ENCODE measurements around the gene BCL11A. TPM values are rescaled to one million over a fixed set of nuclear protein-coding genes. Genes with fewer than 3 reads are reported as not detected.

The BCL11A gene
- polyA plus RNA-seq, 5 donors = 19.4 to 29.9 (median 29.3) TPM

GRCh38 chr2:60408811-60409530, 144.5 kb downstream of the BCL11A start:
- no peak for DNase-seq

GRCh38 chr2:60408207-60408606, 145.2 kb downstream of the BCL11A start:
- DNase-seq = no peak

GRCh38 chr2:60407398-60407797, 146.1 kb downstream of the BCL11A start:
- DNase-seq = no peak

- DNase-seq = no peak
These were observed 147.3 kb downstream of the BCL11A start for GRCh38 chr2:60406192-60406591.

GRCh38 chr2:60405271-60405919, 148.1 kb downstream of the BCL11A start:
- no peak for DNase-seq

Other genes with a start within 250 kb of the BCL11A start
- gene PAPOLG, start 202.6 kb upstream of the BCL11A start, polyA plus RNA-seq (ENCODE audit: insufficient read depth in 1 of 5, insufficient read length in 5 of 5, low replicate concordance in 1 of 5) = 10 to 100 TPM; 18.3 to 28.3 (median 25.2) TPM

All from right lung (tissue), 5 donors.